CD4-positive, alpha-beta T cell treated with Interleukin-4 for 1 hour (primary cell): Measurements from ENCODE around the gene GRM4.

Source experiments
- DNase-seq, 2 donors: peaks; one replicate each; pipeline ENCODE4 v3.0.0-alpha.2; 2020 to 2022

The GRM4 gene

GRCh38 chr6:34157236-34157830 is 11.4 kb upstream of the GRM4 start:
- DNase-seq: no peak

GRCh38 chr6:34155471-34156300 is 9.8 kb upstream of the GRM4 start:
- no peak for DNase-seq

GRCh38 chr6:34154668-34155447 is 9.0 kb upstream of the GRM4 start:
- peak; percentile 51 to 60 for DNase-seq

- no peak for DNase-seq
These were observed 7.1 kb upstream of the GRM4 start for GRCh38 chr6:34152806-34153520.

GRCh38 chr6:34152042-34152524 is 6.2 kb upstream of the GRM4 start:
- DNase-seq: no peak

GRCh38 chr6:34151321-34152041 is 5.6 kb upstream of the GRM4 start:
- DNase-seq: no peak

DNA sequence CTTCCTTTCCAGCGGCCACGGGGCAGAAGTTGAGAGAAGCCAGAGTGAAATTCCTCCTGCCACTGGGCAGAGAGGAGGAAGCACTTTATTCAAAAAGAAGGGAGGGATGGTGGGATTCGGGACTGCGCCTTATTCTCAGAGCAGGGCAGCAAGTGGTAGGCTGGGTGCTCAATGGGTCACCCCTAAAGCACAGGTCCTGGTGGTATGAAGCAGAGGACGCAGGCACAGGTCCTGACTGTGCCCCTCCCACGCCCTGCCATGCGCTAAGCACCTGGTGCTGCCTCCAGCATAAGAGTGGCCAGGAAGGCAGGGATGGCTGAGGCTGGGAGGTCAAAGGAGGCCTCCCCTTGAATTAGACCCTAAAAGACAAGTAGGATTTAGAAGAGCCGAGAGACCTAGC is 4.9 kb upstream of the GRM4 start:
- DNase-seq: no peak

DNA sequence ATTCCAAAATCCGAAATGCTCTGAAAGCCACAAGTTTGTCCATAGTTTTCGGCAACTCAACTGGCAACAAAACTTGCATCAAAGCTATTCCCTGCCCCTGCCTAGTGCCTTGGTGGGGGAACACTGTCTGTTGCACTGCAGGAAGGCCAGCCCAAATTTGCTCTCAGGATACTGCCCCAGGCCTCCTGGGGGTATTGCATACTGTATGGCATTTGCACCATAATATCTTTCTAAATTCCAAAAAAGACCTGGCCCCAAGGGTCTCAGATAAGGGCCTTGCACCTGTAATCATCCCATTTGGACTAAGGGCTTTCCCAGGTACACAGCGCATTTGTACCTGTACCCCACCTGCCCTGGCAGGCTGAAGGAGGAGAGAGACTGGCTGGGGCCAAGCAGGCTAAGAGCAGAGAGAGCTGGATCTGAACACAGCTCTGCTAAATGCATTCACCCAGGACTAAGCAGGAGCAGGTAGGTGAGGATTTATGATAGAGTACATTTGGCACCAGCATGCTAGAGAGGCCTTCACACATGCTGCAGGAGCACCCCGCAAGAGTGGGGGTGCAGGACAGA is 4.0 kb upstream of the GRM4 start:
- DNase-seq: no peak

DNA sequence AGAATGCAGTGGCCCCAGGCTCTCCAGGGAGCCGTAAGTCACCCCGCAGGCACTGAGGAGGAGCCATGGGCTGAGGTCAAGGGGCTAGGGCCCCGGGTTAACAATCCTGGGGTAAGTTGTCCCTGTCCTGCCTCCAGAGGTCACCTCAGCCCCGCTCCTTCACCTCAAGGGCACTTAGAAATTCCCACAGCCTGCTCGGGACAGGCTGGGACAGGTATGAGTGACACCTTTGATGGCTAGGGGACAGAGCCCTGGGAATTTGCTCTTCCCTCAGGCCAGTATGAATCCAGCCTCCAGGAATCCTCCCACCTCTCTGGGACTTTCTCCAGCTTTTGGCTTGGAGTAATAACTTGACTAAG is 3.5 kb upstream of the GRM4 start:
- no peak for DNase-seq

DNA sequence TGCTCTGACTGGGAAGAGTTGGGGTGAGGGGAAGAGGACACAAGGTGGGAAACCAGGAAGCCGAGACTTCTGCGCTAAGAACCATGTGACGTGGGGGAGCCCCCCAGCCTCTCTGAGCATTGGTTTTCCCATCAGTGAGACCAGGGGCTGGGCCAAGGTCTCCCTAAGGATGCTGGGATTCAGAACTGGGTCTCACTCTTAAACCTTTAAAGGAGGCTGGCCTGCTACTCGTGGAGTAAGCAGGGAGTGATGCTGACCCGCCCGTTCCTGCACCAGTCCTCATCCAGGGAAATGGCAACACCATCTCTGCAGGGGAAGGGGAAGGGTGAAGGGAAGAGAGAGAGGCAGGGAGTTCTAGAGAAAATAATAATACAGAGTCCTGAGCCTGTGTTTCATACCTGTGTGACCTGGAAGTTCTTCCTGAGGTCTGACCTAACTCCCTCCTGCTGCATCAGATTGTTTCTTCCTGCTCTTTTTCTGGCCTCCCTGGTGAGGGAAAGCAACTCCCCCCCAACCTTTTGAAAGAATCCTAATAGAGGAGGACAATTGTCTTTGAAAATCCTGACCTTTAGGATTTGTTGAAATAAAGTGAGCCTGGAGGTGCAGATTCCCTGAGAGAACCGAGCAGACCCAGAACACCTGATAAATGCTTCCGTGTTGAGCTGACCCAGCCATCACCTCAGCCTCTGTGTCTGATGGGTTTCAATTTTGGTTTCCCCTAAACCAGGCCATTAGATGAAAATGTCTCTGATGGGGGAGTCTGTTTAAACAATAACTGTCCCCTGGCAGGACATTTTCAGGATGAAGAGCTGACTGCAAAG is 3.0 kb upstream of the GRM4 start:
- DNase-seq: no peak

GRCh38 chr6:34147906-34148630 is 2.2 kb upstream of the GRM4 start:
- DNase-seq: no peak

GRCh38 chr6:34146801-34147592 is 1.1 kb upstream of the GRM4 start:
- no peak for DNase-seq

GRCh38 chr6:34145161-34146020 is 496 bp downstream of the GRM4 start:
- peak; percentile 20 to 22 for DNase-seq

DNA sequence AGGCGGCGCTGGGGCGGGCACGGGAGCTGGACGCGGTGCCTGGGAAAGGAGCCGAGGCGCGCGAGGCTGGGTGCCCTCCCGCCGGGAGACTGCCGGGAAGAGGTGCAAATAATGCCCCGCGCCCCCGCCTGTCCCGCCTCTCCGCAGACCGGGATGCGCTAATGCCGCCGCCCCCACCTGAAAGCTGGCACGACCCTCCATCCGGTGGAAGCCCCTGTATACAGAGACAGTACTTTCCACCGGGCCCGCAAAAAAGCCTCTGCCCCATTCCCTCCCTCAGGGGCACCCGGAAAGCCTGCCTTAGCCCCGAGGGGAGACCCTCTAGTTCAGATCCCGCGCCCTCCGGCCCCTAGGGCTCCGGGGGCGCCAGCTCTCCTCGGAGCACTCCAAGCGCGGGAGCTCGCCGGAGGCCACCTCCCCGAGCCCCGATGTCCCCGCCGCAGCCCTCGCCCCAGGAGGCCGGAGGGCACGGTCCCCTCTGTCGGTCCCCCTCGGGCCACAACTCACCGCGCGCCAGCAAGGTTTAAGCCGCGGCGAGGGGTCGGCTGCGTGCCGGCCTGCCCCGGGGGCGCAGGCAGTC is 1.2 kb downstream of the GRM4 start:
- DNase-seq: no peak

DNA sequence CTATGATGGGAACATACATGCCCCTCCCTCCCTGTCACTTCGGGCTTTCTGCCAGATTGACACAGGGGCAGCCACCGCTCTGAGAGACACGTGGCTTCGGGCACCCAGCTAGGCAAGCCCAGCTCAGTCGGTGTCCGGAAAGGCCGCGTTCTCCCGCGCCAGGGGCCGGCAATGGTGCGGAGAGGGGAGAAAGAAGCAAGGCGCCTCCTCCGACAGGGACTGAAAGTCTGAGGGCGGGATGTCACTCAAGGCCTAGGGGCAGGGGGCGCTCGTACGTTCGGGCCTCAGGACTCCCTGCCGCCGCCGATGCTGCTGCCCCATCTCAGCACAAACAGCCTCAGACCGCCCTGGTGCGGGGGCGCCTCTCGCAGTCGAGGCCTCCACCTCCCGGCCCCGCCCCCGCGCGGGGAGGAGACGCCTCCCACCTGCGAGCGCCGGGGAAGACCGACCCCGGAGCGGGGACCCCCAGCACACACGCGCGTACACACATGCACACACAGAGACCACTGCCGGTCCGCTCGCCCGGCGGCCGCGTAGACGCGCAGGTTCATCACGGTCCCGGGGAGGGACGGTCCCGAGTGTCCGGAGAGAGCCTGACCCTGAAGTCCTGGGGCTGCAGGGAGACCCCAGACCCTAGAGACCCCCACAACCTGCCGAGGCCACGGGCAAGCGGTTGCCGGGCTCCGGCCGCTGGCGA is 1.9 kb downstream of the GRM4 start:
- peak; percentile 15 to 32 for DNase-seq

- DNase-seq: no peak
These were observed 2.5 kb downstream of the GRM4 start for GRCh38 chr6:34143196-34143883.
